IgD-negative memory B cell (primary cell): ENCODE measurements around the gene GIMAP2. TPM values are rescaled to one million over a fixed set of nuclear protein-coding genes. Genes with fewer than 3 reads are reported as not detected.
"Not testable (repeated sequence)": the region's sequence is repeated elsewhere in the genome, so short reads cannot be mapped to it uniquely, and the experiment has no call there.

Source experiments
- H3K27ac Mint-ChIP-seq, 3 donors: one replicate each; pipeline ENCODE4 v1.8.0; 2020 to 2022; ENCODE audit warnings: mild to moderate bottlenecking in 3 of 3, mixed read lengths in 3 of 3, moderate library complexity in 1 of 3
- H3K27me3 Mint-ChIP-seq: one replicate; pipeline ENCODE4 v1.8.0; 2021; ENCODE audit warnings: mixed read lengths
- H3K36me3 Mint-ChIP-seq: one replicate; pipeline ENCODE4 v1.8.0; 2020; ENCODE audit warnings: mild to moderate bottlenecking, mixed read lengths
- H3K4me1 Mint-ChIP-seq, 3 donors: one replicate each; pipeline ENCODE4 v1.8.0; 2020 to 2022; ENCODE audit warnings: mixed read lengths in 3 of 3, mild to moderate bottlenecking in 1 of 3
- H3K4me3 Mint-ChIP-seq, 4 donors: one replicate each; pipeline ENCODE4 v1.8.0; 2020 to 2022; ENCODE audit warnings: mild to moderate bottlenecking in 4 of 4, mixed read lengths in 4 of 4, moderate library complexity in 3 of 4
- H3K9me3 Mint-ChIP-seq, 3 donors: one replicate each; pipeline ENCODE4 v1.8.0; 2020 to 2021; ENCODE audit warnings: mixed read lengths in 3 of 3, mild to moderate bottlenecking in 1 of 3
- polyA plus RNA-seq: library from polyadenylated mRNA; unstranded; fragments of 300-500 nt; fragmentation: Illumina TruSeq; gene quantifications from one replicate; pipeline ENCODE4 v1.2.3, GENCODE V29; 2021

Gene GIMAP2
- polyA plus RNA-seq, 1 donor from 2014 or later: 11.9 TPM

DNA sequence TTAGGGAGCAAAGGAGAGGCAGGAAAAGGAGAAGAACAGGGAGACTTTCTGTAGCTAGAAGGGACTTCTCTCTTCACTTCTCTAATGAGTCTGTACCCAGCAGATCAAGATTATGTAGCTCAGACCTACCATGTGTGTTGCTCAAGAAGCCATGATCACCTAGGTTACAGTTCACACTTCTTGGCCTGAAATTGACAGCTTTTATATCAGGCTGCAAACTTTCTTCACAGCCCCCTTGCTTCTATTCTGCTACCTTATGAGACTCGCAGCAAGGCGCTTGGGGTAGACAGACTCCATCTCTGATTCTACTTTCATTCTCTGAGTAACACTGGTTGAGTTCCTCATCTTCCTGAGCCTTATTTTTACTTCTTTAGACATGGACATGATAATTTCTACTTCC lies 19.6 kb upstream of the GIMAP2 start:
- Mint-ChIP-seq H3K4me3 (peak overlapping the region in 1 of 4 donors; percentile 71), H3K9me3 (peaks cover 4 to 5% (median 4%) of the 10 kb centered on the region in 3 donors), H3K36me3 (no peaks in the 10 kb centered on the region), H3K27ac (peak overlapping the region in 2 of 3 donors; percentile 35 to 47), H3K27me3 (peaks cover 4% of the 10 kb centered on the region), H3K4me1 (peaks cover 18 to 36% (median 29%) of the 10 kb centered on the region in 3 donors)

DNA sequence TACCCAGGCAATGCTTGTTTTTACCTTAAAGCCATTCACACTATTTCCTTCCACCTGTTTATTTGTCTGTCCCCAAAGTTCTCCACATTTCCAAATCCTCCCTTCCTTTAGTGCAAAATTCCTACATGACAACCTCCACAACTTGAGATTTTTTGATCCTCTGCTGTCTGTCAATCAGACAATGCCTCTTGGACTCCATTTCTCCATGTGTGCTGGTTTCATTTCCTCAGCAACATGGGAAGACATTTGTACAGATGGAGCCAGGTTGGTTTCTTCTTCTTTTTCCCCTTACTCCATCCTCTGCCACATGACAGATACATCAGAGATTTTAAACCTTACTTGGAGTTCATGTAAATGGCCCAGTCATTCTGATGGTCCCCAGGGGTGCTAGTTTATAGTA lies 19.1 kb upstream of the GIMAP2 start:
- Mint-ChIP-seq H3K4me1 (peaks cover 18 to 36% (median 29%) of the 10 kb centered on the region in 3 donors), H3K27me3 (peaks cover 4% of the 10 kb centered on the region), H3K27ac (peak overlapping the region in 2 of 3 donors; percentile 35 to 47)

DNA sequence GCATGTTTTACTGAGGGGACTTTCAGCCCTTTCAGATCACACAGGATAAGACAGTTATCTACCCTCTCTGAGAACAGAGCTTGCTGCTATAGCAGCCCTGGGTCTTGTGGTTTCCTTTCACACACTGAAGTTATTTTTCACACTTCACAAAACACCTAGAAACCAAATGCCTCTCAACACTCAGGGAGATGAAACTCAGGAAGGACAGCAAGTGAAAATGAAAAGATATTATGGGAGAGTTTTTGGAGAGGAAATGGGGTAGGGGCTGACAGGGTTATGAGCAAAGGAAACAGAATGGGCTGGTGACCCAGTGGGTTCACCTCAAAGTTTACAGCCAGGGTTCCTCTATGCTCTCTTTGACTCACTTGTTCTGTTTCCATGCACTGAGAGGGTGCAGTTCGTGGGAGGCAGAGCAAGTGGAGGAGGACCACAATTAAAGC lies 17.0 kb upstream of the GIMAP2 start:
- Mint-ChIP-seq H3K36me3 (no peaks in the 10 kb centered on the region), H3K27me3 (peaks cover 4% of the 10 kb centered on the region), H3K4me1 (peaks cover 15 to 32% (median 21%) of the 10 kb centered on the region in 3 donors), H3K4me3 (peak overlapping the region in 3 of 4 donors; percentile 3 to 61 (median 34)), H3K9me3 (peaks cover 4 to 6% (median 5%) of the 10 kb centered on the region in 3 donors), H3K27ac (peak overlapping the region in 2 of 3 donors; percentile 23 to 84)

More for the DNA sequence above, 19.1 kb upstream of the GIMAP2 start:
- Mint-ChIP-seq H3K9me3 (peaks cover 4 to 5% (median 4%) of the 10 kb centered on the region in 3 donors), H3K36me3 (no peaks in the 10 kb centered on the region), H3K4me3 (peak overlapping the region in 1 of 4 donors; percentile 71)

DNA sequence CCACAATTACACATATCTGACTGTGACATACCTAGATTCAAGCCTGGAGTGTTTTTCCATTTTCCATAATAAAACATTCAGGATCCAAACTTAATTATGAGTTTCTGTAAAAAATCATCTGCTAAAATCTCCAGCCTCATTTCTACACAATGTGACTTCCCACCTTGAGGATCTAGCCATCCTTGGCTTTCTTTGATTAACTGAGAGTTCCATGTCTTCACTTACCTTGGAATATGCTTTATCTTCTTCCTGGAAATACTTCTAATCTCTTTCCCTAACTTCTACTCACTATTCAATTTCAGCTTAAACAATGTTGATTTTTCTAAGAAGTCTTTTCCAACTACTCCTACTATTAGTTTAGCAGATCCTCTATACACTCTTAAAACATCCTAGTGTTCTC lies 16.5 kb upstream of the GIMAP2 start:
- Mint-ChIP-seq H3K27ac (no peak overlapping the region), H3K36me3 (no peaks in the 10 kb centered on the region), H3K4me1 (peaks cover 13 to 28% (median 18%) of the 10 kb centered on the region in 3 donors), H3K9me3 (peaks cover 4 to 6% (median 5%) of the 10 kb centered on the region in 3 donors), H3K4me3 (peak overlapping the region in 2 of 4 donors; percentile 9 to 61), H3K27me3 (peaks cover 3% of the 10 kb centered on the region)

DNA sequence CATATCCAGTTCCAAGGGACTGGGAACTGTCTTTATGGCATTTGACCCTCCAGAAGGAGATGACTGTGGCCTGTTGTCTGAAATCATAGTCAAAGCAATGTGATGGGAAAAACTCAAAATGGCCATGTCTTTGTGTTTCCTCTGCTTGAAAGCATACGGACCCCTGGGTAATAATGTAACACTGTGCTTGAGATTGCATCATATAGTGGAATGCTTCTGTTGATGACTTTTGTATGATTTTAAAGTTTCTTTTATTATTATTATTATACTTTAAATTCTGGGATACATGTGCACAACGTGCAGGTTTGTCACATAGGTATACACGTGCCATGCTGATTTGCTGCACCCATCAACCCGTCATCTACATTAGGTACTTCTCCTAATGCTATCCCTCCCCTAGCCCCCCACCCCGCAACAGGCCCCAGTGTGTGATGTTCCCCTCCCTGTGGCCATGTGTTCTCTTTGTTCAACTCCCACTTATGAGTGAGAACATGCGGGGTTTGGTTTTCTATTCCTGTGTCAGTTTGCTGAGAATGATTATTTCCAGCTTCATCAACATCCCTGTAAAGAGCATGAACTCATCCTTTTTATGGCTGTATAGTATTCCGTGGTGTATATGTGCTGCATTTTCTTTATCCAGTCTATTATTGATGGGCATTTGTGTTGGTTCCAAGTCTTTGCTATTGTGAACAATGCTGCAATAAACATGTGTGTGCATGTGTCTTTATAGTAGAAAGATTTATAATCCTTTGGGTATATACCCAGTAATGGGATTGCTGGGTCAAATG lies 13.5 kb upstream of the GIMAP2 start:
- H3K9me3 Mint-ChIP-seq, H3K36me3 Mint-ChIP-seq, H3K27me3 Mint-ChIP-seq, H3K4me3 Mint-ChIP-seq: not testable (repeated sequence)
- Mint-ChIP-seq H3K4me1 (peaks cover 10 to 25% (median 15%) of the 10 kb centered on the region in 3 donors), H3K27ac (peak overlapping the region in 1 of 3 donors; percentile 46)

DNA sequence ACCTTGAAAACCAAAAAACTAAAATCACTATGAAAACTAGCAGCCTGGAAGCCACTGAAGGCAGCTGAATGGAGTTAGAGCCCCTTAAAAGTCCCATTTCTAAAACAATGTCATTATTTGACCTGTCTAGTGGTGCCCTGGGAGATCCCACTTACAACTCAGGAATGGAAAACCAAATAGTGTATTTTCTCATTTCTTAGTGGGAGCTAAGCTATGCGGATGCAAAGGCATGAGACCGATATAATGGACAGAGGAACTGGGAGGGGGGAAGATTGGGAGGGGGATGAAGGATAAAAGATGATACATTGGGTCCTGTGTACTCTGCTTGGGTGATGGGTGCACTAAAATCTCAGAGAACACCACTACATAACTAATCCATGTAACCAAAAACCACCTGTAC lies 9.8 kb upstream of the GIMAP2 start:
- H3K4me3 Mint-ChIP-seq: no peak overlapping the region
- no peak overlapping the region for H3K27ac Mint-ChIP-seq
- peaks cover 0 to 5% (median 0%) of the 10 kb centered on the region in 3 donors for H3K9me3 Mint-ChIP-seq

DNA sequence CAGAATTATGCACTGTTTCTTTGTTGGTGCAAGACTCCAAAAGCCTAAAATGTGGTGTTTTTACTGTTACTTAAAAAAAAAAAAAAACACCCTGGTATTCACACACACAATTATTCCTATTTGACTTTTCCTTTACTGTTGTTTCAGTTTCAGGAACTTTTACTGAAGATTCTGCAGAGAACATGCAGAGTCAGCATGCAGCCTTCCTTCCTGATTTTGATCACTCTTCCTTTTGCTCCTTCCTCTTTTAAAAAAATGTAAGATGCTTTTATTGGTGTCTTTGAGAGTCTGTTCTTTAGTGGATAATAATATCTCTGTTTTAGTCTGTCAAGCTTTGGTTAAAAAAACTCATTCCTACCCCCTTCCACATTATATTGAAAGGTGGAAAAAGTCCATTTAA lies 9.2 kb upstream of the GIMAP2 start:
- H3K4me3 Mint-ChIP-seq, H3K36me3 Mint-ChIP-seq, H3K27ac Mint-ChIP-seq, H3K27me3 Mint-ChIP-seq, H3K9me3 Mint-ChIP-seq: not testable (repeated sequence)
- peaks cover 7 to 14% (median 12%) of the 10 kb centered on the region in 3 donors for H3K4me1 Mint-ChIP-seq

More for the DNA sequence above, 9.8 kb upstream of the GIMAP2 start:
- H3K36me3 Mint-ChIP-seq: no peaks in the 10 kb centered on the region
- peaks cover 9% of the 10 kb centered on the region for H3K27me3 Mint-ChIP-seq
- peaks cover 7 to 14% (median 12%) of the 10 kb centered on the region in 3 donors for H3K4me1 Mint-ChIP-seq

DNA sequence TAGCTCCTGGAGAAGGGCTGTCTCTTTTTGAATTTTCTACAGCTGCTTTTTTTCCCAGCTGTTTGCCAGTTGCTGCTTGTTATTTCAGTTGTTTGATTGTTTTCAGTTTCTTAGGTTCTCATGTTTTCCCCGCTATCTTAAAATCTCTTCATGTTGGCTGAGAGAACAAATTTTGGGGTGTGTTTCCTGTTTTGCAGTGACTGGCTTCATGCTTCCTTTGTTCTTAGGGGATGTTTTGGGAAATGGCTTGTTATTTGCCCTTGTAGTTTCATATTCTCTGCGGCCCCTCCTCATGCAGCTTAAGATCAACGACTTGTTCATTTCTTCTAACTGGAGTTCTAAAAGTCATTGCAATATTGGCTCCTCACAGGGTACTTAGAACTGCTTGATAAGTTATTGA lies 8.7 kb upstream of the GIMAP2 start:
- not testable (repeated sequence) for H3K9me3 Mint-ChIP-seq, H3K36me3 Mint-ChIP-seq, H3K27me3 Mint-ChIP-seq
- Mint-ChIP-seq H3K27ac (peak overlapping the region in 2 of 3 donors; percentile 41 to 67), H3K4me1 (peaks cover 7 to 14% (median 12%) of the 10 kb centered on the region in 3 donors), H3K4me3 (peak overlapping the region in 1 of 4 donors; percentile 6)

DNA sequence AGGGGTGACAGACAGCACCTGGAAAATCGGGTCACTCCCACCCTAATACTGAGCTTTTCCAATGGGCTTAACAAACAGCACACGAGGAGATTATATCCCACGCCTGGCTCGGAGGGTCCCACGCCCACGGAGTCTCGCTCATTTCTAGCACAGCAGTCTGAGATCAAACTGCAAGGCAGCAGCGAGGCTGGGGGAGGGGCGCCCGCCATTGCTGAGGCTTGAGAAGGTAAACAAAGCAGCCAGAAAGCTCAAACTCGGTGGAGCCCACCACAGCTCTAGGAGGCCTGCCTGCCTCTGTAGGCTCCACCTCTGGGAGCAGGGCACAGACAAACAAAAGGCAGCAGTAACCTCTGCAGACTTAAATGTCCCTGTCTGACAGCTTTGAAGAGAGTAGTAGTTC lies 6.9 kb upstream of the GIMAP2 start:
- H3K9me3 Mint-ChIP-seq, H3K27me3 Mint-ChIP-seq, H3K27ac Mint-ChIP-seq, H3K36me3 Mint-ChIP-seq, H3K4me3 Mint-ChIP-seq: not testable (repeated sequence)
- peaks cover 6 to 14% (median 12%) of the 10 kb centered on the region in 3 donors for H3K4me1 Mint-ChIP-seq

DNA sequence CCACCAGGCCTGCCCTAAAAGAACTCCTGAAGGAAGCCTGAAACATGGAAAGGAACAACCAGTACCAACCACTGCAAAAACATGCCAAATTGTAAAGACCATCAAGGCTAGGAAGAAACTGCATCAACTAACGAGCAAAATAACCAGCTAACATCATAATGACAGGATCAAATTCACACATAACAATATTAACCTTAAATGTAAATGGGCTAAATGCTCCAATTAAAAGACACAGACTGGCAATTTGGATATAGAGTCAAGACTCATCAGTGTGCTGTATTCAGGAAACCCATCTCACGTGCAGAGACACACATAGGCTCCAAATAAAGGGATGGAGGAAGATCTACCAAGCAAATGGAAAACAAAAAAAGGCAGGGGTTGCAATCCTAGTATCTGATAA lies 5.1 kb upstream of the GIMAP2 start:
- not testable (repeated sequence) for H3K9me3 Mint-ChIP-seq, H3K27me3 Mint-ChIP-seq, H3K36me3 Mint-ChIP-seq, H3K27ac Mint-ChIP-seq, H3K4me3 Mint-ChIP-seq
- H3K4me1 Mint-ChIP-seq: peaks cover 8 to 27% (median 25%) of the 10 kb centered on the region in 3 donors

DNA sequence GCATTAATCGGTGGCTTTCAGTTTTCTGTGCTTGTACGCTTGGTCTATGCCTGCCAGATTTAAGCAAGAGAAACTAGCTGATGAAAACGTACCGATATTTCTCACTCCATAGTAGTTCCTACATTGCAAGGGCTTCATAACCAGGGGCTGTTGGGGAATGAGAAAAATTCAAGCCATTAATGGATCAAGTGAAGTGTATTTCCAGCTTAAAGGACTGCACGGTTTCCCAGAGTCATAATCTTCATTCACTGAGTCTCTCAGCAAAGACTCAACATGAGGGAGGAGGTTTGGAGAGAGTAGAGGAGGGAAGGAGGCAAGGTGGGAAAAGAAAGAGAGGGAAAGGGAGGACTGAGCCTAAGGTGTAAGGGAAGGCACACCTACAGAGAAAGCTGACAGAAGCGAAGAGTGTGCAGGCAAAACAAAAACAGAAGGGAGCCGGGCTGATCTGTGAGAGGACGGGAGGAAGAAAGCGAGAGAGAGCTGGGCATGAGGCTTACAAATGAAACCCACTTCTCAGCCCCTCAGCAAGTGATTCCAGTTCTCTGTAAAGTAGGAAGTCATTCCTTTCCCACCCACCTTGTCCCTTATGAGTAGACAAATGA lies 625 bp downstream of the GIMAP2 start:
- peaks cover 15 to 31% (median 27%) of the 10 kb centered on the region in 3 donors for H3K4me1 Mint-ChIP-seq

DNA sequence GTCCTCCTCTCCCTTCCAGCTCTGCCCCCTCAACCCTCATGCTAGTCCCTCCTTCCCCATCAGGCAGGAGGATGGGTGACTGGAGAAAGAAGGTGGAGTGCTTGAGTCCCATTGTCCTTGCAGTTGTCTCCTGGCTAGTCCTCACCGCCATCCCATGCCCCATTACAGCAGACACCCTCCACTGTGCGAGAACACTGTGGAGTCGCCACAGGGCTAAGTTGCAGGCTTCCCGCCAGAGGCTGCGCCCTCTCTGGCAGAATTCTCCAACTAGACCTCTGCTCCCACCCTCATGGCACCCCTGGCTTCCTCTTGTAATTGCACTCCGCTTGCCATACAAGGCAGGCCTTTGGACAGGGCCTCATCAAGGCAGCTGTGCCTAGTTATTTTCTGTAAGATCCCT lies 3.1 kb downstream of the GIMAP2 start:
- no peak overlapping the region for H3K27ac Mint-ChIP-seq
- peaks cover 1 to 14% (median 10%) of the 10 kb centered on the region in 3 donors for H3K9me3 Mint-ChIP-seq
- H3K4me1 Mint-ChIP-seq: peaks cover 15 to 31% (median 27%) of the 10 kb centered on the region in 3 donors
- H3K4me3 Mint-ChIP-seq: peak overlapping the region in 3 of 4 donors; percentile 18 to 56 (median 35)
- no peaks in the 10 kb centered on the region for H3K27me3 Mint-ChIP-seq
- H3K36me3 Mint-ChIP-seq: peaks cover 39% of the 10 kb centered on the region

More for the DNA sequence above, 625 bp downstream of the GIMAP2 start:
- Mint-ChIP-seq H3K36me3 (peaks cover 27% of the 10 kb centered on the region), H3K9me3 (peaks cover 0 to 10% (median 0%) of the 10 kb centered on the region in 3 donors), H3K27ac (peak overlapping the region; percentile 53 to 92 (median 85)), H3K27me3 (no peaks in the 10 kb centered on the region), H3K4me3 (peak overlapping the region; percentile 89 to 95 (median 92))

DNA sequence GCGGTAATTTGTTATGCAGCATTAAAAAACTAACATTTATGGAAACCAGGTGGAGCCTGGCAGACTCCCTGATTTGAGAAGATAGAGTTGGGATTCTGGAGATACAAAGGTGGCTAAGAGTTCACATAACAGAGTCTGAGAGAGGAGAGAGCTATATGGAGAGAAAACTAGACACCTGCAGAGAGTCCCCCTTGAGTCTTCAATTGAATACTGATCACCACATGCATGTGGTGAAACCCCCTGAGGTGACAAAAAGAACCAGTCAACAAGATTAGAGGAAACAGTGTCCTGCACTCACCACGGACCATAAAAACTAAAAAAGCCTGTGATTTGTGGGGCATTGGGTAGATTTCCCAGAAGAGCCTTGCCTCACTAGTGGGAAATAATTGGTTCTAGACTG lies 10.1 kb downstream of the GIMAP2 start:
- H3K4me3 Mint-ChIP-seq: no peak overlapping the region
- H3K36me3 Mint-ChIP-seq: peaks cover 21% of the 10 kb centered on the region

DNA sequence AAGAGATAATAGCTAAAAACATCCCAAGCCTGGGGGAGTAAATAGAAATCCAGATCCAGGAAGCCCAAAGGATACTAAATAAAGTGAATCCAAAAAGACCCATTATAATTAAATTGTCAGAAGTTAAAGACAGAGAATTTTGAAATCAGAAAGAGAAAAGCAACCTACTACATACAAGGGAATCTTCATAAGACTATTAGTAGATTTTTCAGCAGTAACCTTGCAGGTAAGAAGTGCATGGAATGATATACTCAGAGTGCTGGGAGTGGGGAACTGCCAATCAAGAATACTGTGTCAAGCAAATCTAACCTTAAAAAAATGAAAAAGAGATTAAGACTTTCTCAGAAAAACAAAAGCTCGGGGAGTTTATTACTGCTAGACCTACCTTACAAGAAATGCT lies 17.7 kb downstream of the GIMAP2 start:
- Mint-ChIP-seq H3K4me1 (no peaks in the 10 kb centered on the region), H3K9me3 (peaks cover 15 to 57% (median 50%) of the 10 kb centered on the region in 3 donors), H3K27me3 (no peaks in the 10 kb centered on the region), H3K4me3 (no peak overlapping the region), H3K27ac (no peak overlapping the region), H3K36me3 (peaks cover 4% of the 10 kb centered on the region)

More for the DNA sequence above, 10.1 kb downstream of the GIMAP2 start:
- Mint-ChIP-seq H3K9me3 (peaks cover 5 to 47% (median 34%) of the 10 kb centered on the region in 3 donors), H3K4me1 (peaks cover 0 to 1% (median 0%) of the 10 kb centered on the region in 3 donors), H3K27ac (no peak overlapping the region), H3K27me3 (no peaks in the 10 kb centered on the region)

DNA sequence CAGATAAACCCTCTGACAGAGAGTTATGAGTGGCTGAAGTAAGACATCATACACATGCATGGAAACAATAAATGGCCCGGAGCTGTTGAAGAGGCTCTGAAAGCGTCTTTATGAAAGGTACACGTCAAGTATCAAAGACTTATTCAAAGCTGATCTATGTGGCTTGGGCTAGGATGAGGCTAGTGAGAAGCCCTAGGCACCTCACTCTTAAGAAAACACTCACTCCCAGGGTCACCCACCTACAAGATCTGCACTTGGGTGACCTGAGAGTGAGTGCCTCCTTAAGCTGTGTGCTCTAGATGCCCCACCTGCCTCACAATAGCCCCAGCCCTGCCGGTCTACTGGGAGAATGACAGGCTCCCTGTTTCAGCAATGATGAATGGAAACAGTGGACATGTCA lies 29.8 kb downstream of the GIMAP2 start:
- Mint-ChIP-seq H3K9me3 (peaks cover 4 to 10% (median 7%) of the 10 kb centered on the region in 3 donors), H3K4me3 (peak overlapping the region in 1 of 4 donors; percentile 10), H3K36me3 (peaks cover 3% of the 10 kb centered on the region), H3K27me3 (no peaks in the 10 kb centered on the region), H3K27ac (peak overlapping the region in 1 of 3 donors; percentile 89), H3K4me1 (peaks cover 11 to 32% (median 21%) of the 10 kb centered on the region in 3 donors)
